Endothelial cell of umbilical vein (primary cell): ENCODE measurements around the gene MRFAP1. TPM values are rescaled to one million over a fixed set of nuclear protein-coding genes. Genes with fewer than 3 reads are reported as not detected.

Experiments used
- BruUV-seq: library from RNA; stranded (reverse); fragments of 400-500 nt; replicated peaks from 2 replicates; lab custom pipeline; 2021; lab: Mats Ljungman, UMichigan
- CTCF ChIA-PET: fragments of 300-600, 350-600 bp; sonication (Branson Sonifier 250); formaldehyde crosslinking; loops from one replicate; lab custom pipeline; 2021; ENCODE audit warnings: antibody characterized with exemption, inconsistent platforms; lab: Charles Lee
- POLR2A ChIA-PET: fragments of 300-600, 350-600 bp; sonication (Branson Sonifier 250); formaldehyde crosslinking; loops from one replicate; lab custom pipeline; 2021; ENCODE audit warnings: antibody characterized with exemption, inconsistent platforms; lab: Charles Lee
- DNase-seq: peaks from one replicate; pipeline ENCODE4 v3.0.0-alpha.2; 2011; ENCODE audit warnings: low read depth, low spot score
- FAIRE-seq: peaks from 2 replicates; lab custom pipeline; 2011; peaks lifted over from hg19 to GRCh38; lab: Jason Lieb, UNC
- H2AFZ ChIP-seq: 2 replicates; pipeline ENCODE4 v1.6.0; 2012; ENCODE audit warnings: low read depth, low read length, control low read depth, inconsistent platforms
- H3K27ac ChIP-seq: 2 replicates; pipeline ENCODE4 v1.5.1; 2011; ENCODE audit warnings: low read depth, mild to moderate bottlenecking, control low read depth, low read length, moderate library complexity; ENCODE audit not compliant: insufficient read depth
- H3K27me3 ChIP-seq, 2 experiments: 2 replicates each; pipeline versions ENCODE4 v1.6.0 to v1.6.1; 2011; ENCODE audit warnings: low read length in 2 of 2, mixed read lengths in 1 of 2; ENCODE audit not compliant: control insufficient read depth in 2 of 2, insufficient read depth in 2 of 2
- H3K36me3 ChIP-seq, 2 experiments: 2 replicates in 1 of 2; 3 replicates in 1 of 2; pipeline ENCODE4 v1.5.1; 2011; ENCODE audit warnings: low read length in 2 of 2, mild to moderate bottlenecking in 1 of 2, moderate library complexity in 1 of 2; ENCODE audit not compliant: control insufficient read depth in 2 of 2, insufficient read depth in 2 of 2; ENCODE audit errors: extremely low read depth in 1 of 2
- H3K4me1 ChIP-seq: 3 replicates; pipeline ENCODE4 v1.5.1; 2011; ENCODE audit warnings: mild to moderate bottlenecking, low read length; ENCODE audit not compliant: control insufficient read depth, insufficient read depth; ENCODE audit errors: extremely low read depth
- H3K4me2 ChIP-seq: 2 replicates; pipeline ENCODE4 v1.6.1; 2011; ENCODE audit warnings: low read length, control low read depth, mixed read lengths; ENCODE audit not compliant: insufficient read depth
- H3K4me3 ChIP-seq, 3 experiments: fragments of 200-600 bp in 1 of 3; sonication (generic), shearing (Covaris generic) in 1 of 3; replicated peaks in 1 of 3; 2 replicates each; pipeline ENCODE4 v1.5.1; 2011 to 2016; ENCODE audit warnings: control low read depth in 3 of 3, low read length in 3 of 3, mild to moderate bottlenecking in 2 of 3, inconsistent platforms in 1 of 3, low read depth in 1 of 3, moderate library complexity in 1 of 3; ENCODE audit not compliant: insufficient read depth in 1 of 3
- H3K79me2 ChIP-seq: 2 replicates; pipeline ENCODE4 v1.6.0; 2012; ENCODE audit warnings: low read length, inconsistent platforms; ENCODE audit not compliant: control insufficient read depth, insufficient read depth
- H3K9ac ChIP-seq: replicated peaks from 2 replicates; pipeline ENCODE3; 2011; ENCODE audit warnings: low read length, control low read depth; ENCODE audit not compliant: insufficient read depth; ENCODE audit errors: extremely low read depth
- H3K9me1 ChIP-seq: replicated peaks from 3 replicates; pipeline ENCODE4 v1.6.0; 2011; ENCODE audit warnings: mild to moderate bottlenecking, low read length; ENCODE audit not compliant: control insufficient read depth, insufficient read depth; ENCODE audit errors: extremely low read depth
- H3K9me3 ChIP-seq: replicated peaks from 2 replicates; pipeline ENCODE4 v1.5.1; 2012; ENCODE audit warnings: low read length, inconsistent platforms; ENCODE audit not compliant: control insufficient read depth, insufficient read depth
- H4K20me1 ChIP-seq: replicated peaks from 2 replicates; pipeline ENCODE3; 2011; ENCODE audit warnings: mild to moderate bottlenecking, low read length; ENCODE audit not compliant: control insufficient read depth, insufficient read depth; ENCODE audit errors: extremely low read depth
- CTCF ChIP-seq, 2 donors: IDR thresholded peaks; 1 replicate in 1 of 2; 2 replicates in 1 of 2; pipeline ENCODE4 v1.5.1; 2011; ENCODE audit warnings: low read length in 2 of 2, mild to moderate bottlenecking in 2 of 2, moderate library complexity in 2 of 2, control low read depth in 1 of 2, inconsistent platforms in 1 of 2, low read depth in 1 of 2; ENCODE audit not compliant: insufficient read depth in 1 of 2; ENCODE audit errors: extremely low read depth in 1 of 2
- EZH2 ChIP-seq: IDR thresholded peaks from 2 replicates; pipeline ENCODE4 v1.6.1; 2012; ENCODE audit warnings: borderline replicate concordance, low read depth, mild to moderate bottlenecking, moderate library complexity, low read length, inconsistent platforms; ENCODE audit not compliant: severe bottlenecking
- FOS ChIP-seq: IDR thresholded peaks from 2 replicates; pipeline ENCODE4 v1.6.1; 2011; ENCODE audit warnings: mild to moderate bottlenecking, low read length, moderate library complexity, borderline replicate concordance; ENCODE audit not compliant: insufficient read depth
- GATA2 ChIP-seq: IDR thresholded peaks from 2 replicates; pipeline ENCODE4 v1.7.0; 2011; ENCODE audit warnings: low read depth, mild to moderate bottlenecking, moderate library complexity, mixed read lengths, low read length; ENCODE audit not compliant: insufficient read length, insufficient read depth
- JUN ChIP-seq: IDR thresholded peaks from 2 replicates; pipeline ENCODE4 v1.6.1; 2011; ENCODE audit warnings: borderline replicate concordance, low read depth; ENCODE audit not compliant: insufficient read length, insufficient read depth
- MAX ChIP-seq: IDR thresholded peaks from 2 replicates; pipeline ENCODE4 v1.6.1; 2011; ENCODE audit not compliant: insufficient read depth, insufficient read length
- MYC ChIP-seq: IDR thresholded peaks from one replicate; pipeline ENCODE4 v1.6.1; 2011; ENCODE audit warnings: mild to moderate bottlenecking, low read depth, low read length
- POLR2A ChIP-seq: IDR thresholded peaks from 2 replicates; pipeline ENCODE4 v1.6.1; 2012; ENCODE audit warnings: low read depth, mild to moderate bottlenecking, control low read depth, low read length
- POLR2AphosphoS5 ChIP-seq: IDR thresholded peaks from 2 replicates; pipeline ENCODE4 v1.6.1; 2012; ENCODE audit warnings: low read depth, mild to moderate bottlenecking, control low read depth, low read length, moderate library complexity; ENCODE audit not compliant: insufficient read depth
- dilution Hi-C: fragments of 300-500 bp; cut with MboI; formaldehyde crosslinking; loops from one replicate; pipeline ENCODE4 v1.15.0; 2019; ENCODE audit warnings: low sequenced_read_pairs; ENCODE audit not compliant: extremely low pct_ligation_motif_present
- intact Hi-C: fragments of 100-400 bp; cut with micrococcal nuclease; formaldehyde crosslinking; loops from one replicate; pipeline ENCODE4 v1.10.0; 2022
- polyA plus RNA-seq, 4 experiments: library from polyadenylated mRNA; depleted of rRNA in 3 of 4; stranded (reverse) in 3 of 4; unstranded in 1 of 4; fragments of >200 nt; gene quantifications; 2 replicates each; pipeline versions ENCODE4 v1.2.1 to v1.2.3, GENCODE V29; 2011 to 2012; ENCODE audit warnings: missing spikeins in 1 of 4
- total RNA-seq: library from RNA; stranded (reverse); gene quantifications from 2 replicates; pipeline ENCODE4 v1.2.3, GENCODE V29; 2021

MRFAP1 gene
- total and polyA plus RNA-seq, 2 donors (not counting 3 experiments of a cell fraction or from before 2014, with no cell fraction given) = 170 to 317 TPM

GRCh38 chr4:6633091-6633906 lies 7.2 kb upstream of the MRFAP1 start:
- Histone ChIP-seq H2AFZ (no peak overlapping the region), H3K9ac (no peak overlapping the region), H3K9me3 (no peaks in the 10 kb centered on the region), H3K36me3 (no peaks in the 10 kb centered on the region), H3K4me2 (no peak overlapping the region), H3K4me3 (no peak overlapping the region), H3K9me1 (no peaks in the 10 kb centered on the region), H3K27ac (no peak overlapping the region), H4K20me1 (no peaks in the 10 kb centered on the region), H3K79me2 (no peaks in the 10 kb centered on the region), H3K27me3 (no peaks in the 10 kb centered on the region), H3K4me1 (no peaks in the 10 kb centered on the region)
- no peak for FAIRE-seq
- intact Hi-C loops = no loop called here
- BruUV-seq = no TSS peak
- POLR2A ChIA-PET = no interaction called here
- no peak for DNase-seq
- CTCF ChIA-PET = no interaction called here
- dilution Hi-C loops = no loop called here
- TF ChIP-seq POLR2A = no peak
- TF ChIP-seq FOS = no peak
- no peak for TF ChIP-seq MAX
- no peak for TF ChIP-seq GATA2
- TF ChIP-seq POLR2AphosphoS5 = no peak
- TF ChIP-seq CTCF (IDR thresholded peaks at IDR 0.05; ENCODE audit: extremely low read depth in 1 of 2, insufficient read depth in 1 of 2, low read depth in 1 of 2, low read length in 2 of 2) = no peak
- no peak for TF ChIP-seq JUN
- TF ChIP-seq MYC = no peak
- TF ChIP-seq EZH2 = no peak
